SIG-M5 (cell line): ENCODE results near the gene MICAL3.

Experiments
- DNase-seq: peaks from one replicate; lab custom pipeline; 2025; lab: John Stamatoyannopoulos, UW

The MICAL3 gene

DNA sequence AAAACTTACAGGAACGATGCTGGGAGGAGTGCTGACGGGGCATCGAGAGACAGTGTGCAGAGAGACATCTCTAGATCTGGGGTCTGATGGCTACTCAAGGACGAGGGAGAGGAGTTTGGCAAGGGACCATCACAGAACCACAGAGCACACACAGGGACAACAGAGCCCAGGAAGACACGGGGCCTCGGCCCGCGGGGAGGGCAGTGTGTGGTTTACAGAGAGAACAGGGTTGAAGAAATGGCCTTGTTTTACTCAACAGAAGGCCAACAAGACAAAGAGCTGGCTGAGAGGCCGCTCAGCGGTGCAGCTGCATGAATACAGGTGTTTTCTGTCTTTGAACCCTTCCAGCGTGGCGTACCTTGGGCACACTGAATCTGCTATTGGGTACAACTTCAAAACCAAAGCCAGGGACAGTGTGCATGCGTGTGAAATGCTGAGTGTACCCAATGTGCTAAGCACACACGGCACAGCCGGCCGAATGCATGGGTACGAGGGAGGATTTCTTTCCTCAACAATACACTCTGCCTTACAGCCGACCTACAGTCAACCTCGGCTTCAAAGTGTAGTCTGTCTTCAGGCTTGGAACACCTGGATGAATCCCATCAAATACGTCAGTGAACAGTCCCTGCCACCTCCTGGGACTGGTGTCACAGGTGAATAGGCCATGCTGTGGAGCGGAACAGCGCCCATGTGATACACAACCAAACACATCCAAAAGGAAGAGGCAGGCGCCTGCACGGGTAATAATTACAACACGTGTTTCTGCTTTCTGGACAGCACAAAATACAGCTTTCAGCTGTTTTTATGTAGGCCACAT is 229.4 kb downstream of the MICAL3 start:
- no peak for DNase-seq

DNA sequence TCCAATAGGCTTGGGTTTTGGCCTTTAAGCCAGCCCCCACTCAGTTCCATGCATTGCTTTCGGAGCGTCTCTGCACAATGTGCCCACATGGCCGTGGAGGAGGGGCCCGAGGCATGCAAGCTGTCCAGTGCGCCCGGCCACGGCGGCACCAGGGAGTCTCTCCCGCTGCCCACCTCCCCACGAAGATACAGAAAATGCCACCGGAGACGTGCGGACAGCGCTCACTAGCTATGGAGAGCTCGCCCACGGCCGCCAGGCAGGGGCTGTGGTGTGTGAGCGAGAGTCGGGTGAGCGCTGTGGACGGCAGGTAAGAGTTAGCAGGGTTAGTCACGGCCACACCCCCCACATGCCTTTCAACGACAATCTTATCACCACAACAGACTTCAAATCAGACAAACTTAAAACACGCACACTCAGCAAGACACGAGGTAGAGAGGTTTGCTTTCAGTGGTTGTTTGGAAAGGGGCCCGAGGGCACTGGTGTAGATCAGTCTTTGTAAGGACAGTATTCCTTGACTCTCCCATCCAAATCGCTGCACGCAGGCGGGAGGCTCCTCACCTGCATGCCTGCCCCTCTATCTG is 231.4 kb downstream of the MICAL3 start:
- DNase-seq: no peak

DNA sequence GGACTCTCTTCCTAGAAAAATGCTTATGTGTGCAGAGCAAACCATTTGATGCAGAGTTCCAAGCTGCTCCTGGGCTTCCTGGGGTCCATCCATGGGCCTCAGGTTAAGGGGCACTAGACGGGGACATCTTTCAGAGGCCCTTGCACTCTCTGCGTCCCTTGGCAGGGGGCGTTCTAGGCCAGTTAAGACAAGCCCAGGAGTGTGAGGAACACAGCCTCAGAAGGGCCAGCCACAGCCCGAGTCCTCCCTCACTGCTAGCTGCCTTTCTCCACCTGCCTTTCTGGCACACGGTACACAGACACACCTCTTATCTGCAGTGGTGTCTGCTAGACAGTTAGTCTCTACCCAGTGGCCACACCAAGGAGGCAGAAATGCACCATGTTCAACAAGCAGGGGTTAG is 232.1 kb downstream of the MICAL3 start:
- DNase-seq: no peak

DNA sequence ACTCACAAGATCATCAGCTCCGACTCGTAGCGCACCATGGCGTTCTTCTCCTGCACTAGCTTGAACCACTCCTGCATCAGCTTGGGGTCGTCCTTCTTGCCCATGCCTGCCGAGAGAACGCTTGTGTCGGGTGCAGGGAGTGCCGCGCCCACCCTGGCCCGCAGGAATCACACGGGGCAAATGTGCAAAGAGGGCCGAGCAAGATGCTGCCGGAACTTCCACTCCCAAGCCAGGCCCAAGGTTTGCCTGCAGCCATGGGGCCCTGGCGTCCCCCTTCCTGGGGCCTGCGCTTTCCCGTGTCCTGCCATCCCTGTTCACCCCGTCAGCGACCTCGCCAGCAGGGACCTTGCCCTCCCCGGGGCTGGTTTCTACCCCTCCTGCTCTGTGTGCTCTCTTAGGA is 233.2 kb downstream of the MICAL3 start:
- no peak for DNase-seq

DNA sequence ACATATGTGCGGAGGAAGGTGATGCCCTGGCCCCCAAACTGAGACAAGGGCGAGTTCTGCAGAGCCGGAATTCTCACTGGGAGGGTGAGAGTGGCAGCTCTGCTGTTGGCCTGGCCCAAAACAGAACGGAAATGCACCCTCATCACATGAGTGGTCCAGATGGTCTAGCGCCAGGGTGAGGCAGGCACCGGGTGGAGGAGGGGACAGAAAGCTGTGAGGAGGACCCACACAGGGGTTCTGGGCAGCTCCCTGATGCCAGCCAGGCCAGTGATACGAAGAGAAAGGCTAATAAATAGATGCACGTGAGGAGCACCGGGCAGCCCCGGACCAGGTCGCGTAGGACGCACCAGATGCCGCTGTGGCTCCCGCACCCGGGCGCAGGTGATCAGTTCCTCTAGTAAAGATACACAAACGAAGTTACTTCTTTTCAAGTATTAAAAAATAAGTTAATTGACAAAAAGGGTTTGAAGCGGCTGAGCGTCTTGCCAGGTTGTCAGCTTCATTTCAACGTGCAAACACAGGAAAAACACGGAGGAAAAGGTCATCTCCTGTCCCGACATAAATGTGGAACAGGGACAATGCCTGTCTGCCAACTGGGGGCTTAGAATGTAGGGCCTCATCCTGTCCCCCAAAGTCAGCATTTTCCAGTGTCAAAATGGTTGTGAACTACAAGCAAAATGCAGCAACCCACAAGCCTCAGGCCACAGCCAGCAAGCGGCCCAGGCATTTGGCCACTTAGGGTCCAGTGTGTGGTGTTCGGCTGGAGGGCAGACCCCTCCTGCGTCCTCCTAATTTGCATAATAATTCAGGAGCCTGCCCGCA is 234.8 kb downstream of the MICAL3 start:
- no peak for DNase-seq

DNA sequence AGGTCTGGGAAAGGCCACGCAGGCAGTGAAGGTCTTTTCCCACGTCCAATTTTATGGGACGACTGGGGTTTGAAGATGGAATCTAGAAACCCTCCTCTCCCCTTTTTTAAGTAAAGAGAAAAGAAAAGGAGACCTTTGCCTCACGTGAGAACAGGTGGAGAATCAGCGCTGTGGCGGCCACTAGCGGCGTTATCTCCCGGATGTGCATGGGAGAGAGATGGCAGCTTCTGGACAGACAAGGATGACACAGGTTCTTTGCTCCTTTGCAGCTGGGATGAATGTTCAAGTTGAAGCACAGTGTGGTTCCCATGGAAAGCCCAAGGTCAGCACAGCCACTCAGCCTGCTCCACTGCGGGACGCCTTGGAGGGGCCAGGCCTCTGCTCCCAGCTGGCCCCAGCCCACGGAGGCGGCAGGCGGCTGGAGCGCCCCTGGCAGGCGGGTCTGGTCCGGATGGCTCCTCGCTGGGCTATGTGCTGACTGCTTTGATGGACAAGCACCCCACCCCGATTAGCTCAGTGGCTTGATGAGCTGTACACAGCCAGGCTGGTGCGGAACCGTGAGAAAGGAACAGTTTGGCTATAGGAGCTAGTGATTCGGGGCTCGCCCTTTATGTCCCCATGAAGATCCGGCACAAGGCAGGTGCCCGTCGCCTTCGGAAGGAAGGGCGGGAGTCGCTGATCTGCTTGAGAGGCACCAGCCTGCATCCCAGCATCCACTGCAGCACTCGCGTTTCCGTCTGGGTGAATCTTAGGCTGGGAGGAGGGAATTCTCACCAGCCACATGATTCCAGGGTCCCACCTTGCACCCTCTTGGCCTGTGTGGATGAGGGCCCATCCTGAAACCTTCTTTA is 235.6 kb downstream of the MICAL3 start:
- no peak for DNase-seq

DNA sequence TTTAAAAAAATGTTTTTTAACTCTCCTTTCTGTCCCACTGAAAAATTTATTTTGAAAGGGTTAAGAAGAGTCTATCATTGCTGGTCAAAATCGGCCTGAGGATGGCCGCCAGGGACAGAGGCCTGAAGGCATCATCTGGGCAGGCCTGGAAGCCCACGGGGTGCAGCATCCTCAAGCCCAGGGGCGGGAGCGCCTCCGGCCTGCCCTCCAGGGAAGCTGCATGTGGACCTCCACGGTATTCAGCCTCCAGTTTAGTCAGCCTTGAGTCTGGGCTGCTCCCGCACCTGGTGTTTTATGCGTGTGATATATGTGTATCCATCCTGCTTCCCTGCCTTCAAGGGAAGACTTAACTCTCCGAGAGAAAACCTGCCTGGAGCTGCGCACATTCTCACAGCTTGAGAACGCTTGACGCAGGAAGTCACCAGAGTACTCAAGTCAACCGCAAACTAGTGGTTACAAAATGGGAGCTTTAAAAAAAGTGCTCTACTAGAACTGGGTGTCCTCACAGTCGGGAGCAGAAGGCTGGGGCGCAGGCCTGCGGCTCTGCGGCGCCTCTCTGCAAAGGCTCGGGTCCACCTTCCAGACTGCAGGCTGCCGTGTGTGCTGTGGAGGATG is 236.5 kb downstream of the MICAL3 start:
- DNase-seq: no peak

DNA sequence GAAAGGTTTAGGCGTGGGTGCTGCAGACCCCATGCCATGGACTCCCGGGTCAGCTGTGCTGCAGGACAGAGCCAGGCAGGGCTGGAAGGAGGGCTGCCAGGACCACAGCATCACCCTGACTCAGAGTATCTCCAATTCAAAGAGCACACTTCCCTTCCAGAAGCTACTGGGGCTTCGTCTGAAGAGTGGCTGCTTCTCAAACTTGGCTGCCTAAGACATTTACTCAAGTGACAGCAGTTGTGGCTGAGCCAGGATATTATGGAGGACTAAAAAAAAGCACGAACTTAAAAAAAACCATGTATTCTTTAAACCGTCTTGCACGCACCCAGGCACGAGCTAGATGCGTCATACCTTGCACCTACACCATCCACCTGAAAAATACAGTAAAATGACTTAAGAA is 237.1 kb downstream of the MICAL3 start:
- no peak for DNase-seq

DNA sequence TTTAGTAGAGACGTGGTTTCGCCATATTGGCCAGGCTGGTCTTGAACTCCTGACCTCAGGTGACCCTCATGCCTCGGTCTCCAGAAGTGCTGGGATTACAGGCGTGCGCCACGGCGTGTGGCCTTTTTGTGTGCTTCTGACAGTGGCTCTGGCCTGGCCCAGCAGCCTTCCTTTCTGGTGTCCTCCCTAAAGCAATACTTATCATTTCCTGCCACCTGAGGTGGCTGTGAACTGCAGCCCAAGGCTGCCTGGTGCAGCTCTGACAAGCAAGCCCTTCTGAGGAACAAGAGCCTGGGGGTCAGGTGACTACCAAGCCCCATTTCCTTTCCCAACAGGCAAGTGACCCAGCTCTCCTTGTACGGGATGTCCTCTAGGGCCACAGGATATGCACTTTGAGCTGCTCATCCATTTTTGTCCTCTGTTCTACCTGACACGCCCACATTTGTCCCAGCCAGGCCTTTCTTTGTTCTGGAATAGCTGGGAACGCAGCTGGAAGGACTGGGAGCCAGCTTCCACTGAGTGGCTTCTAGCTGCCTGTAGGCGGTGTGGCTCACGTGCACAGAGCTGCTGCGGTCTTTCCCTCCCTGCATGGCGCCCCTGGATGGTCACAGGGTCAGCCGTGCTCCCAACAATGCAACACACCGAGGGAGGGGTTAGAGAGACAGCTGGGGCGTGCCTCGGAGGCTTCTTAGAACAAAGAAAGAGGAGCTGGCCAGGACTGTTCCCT is 237.8 kb downstream of the MICAL3 start:
- DNase-seq: no peak

DNA sequence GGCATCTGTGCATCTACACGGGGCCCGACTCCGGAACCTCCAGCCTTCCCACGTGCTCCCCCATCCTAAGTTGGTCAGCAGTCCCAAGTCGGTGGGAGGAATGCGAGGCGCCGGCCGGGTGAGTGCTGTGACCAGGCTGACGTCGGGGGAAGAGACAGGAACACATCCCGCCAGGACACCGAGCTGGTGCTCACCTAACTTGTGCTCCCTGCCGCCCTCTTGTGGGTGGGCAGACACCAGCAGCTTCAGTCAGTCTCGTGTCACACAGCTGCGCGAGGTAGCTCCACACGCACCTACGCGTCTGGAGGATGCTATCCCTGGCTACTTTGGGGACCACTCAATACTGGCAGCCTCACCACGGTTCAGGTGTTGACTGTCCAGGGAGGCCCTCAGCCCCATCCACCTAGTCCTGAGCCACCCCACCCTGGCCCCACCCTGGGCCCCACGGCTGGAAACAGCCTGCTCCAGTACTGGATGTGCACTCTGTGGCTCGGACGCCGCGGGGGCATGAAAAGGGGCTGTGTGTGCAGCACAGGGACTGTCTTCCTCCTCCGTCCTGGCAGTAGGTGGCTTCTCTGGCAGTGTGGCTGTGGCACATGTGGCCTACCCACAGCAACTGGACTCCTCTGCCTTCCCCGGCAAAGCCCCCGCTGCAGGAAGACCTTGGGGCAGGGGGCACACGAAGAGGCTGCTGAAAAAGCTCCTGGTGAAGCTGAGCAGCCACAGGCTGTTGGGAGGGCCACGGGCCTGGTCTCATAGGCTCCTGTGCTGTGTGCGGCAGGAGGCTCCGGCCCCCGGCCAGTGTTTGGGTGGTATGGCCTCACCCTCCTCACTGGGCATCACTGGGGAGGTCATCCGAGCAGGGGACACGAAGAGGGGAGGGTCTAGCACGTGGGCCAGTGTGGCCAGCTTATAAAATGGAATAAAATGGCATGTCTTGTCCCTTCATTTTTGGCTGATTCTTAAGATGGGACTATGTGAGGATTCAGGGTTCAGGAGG is 238.9 kb downstream of the MICAL3 start:
- DNase-seq: no peak

DNA sequence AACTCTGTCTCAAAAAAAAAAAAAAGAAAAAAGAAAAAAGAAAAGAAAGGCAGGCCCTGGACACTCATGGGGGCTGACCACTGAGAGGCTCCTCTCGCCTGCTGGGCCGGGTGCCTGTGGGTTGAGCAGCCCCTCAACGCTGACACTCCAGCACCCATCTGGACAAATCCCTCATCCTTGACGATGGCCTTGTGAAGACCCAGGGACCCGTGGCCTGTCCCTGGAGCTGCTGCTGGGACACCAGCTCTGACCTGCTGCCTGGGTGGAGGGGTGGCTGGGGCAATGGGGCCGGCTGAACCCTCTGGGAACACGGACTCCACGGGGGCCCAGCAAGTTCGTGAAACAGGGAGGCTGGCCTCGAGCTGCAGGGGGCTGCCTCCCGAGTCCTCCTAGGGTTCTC is 239.6 kb downstream of the MICAL3 start:
- DNase-seq: no peak

DNA sequence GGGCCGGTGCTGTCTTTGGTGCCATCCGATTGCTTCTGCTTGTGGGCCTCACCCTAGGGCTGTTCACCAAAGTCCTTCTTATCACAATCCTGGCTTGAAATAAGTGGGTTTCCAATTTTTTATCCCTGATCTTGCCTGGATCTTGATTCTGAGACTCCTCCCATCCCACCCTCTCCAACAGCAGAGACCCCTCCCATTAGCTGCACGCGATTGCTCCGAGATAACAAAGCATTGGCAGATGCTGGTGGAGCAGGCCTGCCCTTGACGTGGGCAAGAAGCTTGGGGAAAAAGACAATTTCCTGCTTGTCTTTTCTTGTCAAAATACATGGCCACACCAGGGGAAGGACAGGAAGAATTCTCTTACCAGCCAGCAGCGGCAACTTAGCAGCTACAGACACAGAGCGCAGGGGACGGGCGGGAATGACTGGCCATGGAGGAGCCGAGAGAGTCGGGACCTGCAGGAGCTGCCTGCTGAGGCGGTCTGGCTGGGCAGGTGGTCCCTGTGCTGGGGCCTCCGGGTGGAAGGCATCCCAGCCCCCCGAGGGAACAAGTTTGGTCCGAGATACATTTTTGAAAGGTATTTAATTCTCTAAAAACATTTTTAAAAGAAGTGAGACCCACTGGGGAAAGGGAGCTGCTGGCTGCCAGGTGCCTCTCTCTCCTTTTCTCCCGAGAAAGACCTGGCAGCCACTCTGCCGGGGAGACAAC is 240.4 kb downstream of the MICAL3 start:
- DNase-seq: no peak

DNA sequence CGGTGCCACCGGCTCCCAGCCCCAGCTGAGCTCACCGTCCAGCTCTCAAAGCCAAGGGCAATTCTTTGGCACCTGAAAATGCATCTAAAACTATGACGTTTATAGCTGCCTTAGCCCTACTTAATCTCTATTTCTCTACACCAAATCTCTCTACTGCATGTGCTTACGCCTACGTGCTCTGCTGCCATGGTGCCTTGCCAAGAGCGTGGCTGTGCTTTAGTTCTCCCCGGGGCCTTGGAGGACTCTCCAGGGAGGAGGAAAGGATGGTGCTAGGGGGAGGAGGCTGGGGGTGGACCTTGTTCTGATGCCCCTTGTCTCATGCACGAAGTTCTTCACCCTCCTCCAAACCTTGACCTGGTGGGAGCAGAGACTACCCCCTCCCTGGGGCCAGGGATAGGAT is 241.0 kb downstream of the MICAL3 start:
- no peak for DNase-seq

DNA sequence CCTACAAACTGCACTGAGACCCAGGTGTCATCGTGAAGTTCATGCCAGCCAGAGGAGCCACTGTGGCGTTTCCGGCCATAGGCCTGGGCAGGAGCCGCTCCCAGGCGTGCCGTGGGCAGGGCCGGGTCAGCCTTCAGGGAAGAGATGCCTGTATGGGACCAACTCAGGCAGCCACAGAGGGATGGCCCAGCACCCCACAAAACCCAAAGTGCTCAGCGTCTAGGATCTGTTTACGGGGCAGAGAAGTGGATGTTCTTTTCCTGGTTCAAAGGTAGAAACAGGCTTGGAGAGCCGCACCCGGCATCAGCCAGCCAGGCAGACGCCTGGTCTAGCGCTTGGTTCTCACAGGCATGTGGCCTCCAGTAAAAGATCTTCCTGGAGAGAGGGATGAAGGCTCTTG is 241.7 kb downstream of the MICAL3 start:
- no peak for DNase-seq

DNA sequence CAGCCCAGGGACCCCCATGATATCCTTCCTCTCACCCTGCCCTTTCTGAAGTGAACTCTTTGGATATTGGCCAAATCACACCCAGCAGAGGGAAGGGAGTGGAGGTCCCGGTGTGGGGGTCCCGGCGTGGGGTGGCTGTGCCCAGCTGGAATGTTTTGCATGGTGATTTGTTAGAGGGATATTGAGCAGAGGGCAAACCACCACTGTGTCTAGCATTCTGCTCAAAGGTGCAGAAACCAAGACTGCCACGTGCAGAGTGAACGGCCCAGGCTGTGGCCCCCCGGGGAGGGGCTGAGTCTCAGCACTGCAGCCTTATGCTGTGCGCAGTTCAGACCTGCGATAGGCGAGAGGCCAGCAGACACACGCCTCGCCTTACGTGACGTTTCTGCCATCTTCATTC is 242.2 kb downstream of the MICAL3 start:
- DNase-seq: no peak

DNA sequence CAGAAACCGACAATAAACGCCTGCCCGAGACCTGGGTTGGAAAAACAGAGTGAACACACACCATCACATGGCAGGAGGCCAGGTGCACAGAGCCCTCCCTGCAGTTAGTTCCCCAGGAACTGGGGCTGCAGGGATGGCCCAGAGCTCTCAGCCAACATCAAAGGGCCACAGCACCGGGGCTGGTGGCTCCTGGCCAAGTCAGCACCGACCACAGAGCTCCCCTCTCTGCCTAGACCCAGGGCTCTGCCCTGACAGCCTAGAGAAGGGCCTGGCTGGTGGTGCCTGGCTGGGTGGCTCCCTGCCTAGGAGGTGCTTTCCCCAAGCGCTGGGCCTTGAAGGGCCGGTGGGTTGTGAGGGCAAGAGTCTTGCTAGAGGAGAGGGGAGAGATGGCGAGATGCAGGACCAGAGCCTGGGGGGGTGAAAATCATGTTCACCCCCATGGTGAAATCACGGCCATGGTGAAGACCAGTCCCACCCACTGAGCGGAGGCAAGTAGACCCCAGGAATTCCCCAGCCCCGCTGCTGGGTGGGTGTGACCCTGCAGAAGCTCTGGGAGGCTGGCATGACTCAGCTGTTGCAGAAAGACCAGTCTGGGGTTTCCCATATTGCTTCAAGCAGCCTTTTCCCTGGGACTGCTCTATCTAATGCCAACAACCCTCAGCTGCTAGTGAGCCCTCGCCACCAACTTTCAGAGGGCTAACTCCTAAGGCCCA is 242.9 kb downstream of the MICAL3 start:
- DNase-seq: no peak

DNA sequence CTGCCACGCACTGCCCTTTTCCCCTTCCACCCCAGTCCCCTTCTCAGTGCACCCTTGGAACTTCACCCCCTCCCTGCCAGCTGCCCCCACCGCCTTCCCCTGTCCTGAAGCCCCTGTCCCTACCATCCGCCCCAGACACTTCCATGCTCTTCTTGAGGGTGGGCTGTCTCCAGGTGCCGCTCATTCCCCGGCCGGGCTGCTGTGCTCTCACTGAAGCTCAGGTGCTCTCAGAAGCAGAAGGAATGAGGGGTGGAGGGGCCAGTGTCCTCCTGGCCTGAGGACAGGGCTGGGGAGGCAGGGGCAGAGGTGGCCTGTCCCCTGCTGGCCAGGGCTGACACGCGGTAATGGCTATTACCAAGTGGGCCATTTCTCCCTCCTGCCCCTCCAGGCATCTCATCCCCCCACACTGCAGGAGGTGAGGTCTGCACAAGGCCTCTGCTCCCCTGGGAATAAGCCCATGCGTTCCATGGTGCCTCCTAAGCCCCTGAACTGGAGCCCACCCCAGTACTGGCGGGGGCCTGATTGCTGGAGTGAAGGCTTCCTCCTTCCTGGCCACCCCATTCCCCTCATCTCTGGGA is 243.5 kb downstream of the MICAL3 start:
- DNase-seq: no peak

DNA sequence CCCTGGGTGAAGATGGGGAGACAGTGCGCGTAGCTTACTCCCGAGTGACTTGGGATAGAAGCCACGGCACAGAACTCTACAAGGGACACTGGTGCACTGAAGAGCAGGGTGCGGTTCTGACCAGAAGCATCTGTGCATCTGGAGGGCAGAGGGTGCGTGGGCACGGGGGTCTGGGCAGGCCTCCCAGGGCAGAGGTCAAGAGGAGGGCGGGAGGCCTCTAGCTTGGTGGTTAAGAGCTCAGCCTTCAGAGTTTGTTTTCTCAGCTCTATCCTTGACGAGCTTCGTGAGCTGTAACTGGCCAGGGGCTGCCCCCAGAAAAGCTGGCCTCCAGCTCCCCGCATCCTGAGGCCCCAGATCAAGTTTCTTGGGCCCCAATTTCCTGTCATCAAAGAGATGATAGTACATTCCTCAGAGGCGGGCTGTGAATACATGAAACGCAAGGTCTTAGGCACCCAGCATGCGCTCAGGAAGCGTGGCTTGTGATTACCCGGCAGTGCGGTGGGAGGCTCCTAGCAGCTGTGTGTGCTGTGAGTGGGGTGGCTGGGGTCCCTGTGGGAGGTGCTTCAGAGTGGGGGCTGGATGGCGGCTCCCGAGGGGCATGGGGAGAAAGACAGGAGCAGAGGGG is 244.1 kb downstream of the MICAL3 start:
- DNase-seq: no peak
